ENCODE data around the gene TMPRSS6.

The TMPRSS6 gene

GRCh38 chr22:37058917-37059701, 50.4 kb downstream of the TMPRSS6 start:
- DNase-seq (ENCODE audit: low spot score in 2 of 2): no peak
- in situ Hi-C loops (cut with MboI; ENCODE audit: low sequenced_read_pairs): no loop called here
- Histone ChIP-seq H3K9me3 (no peaks in the 10 kb centered on the region), H3K27me3 (ENCODE audit: low read depth) (no peaks in the 10 kb centered on the region), H3K4me1 (no peaks in the 10 kb centered on the region), H3K36me3 (replicated peaks) (no peaks in the 10 kb centered on the region; the same call in 1 of the 2 replicates), H3K4me3 (no peak overlapping the region)

DNA sequence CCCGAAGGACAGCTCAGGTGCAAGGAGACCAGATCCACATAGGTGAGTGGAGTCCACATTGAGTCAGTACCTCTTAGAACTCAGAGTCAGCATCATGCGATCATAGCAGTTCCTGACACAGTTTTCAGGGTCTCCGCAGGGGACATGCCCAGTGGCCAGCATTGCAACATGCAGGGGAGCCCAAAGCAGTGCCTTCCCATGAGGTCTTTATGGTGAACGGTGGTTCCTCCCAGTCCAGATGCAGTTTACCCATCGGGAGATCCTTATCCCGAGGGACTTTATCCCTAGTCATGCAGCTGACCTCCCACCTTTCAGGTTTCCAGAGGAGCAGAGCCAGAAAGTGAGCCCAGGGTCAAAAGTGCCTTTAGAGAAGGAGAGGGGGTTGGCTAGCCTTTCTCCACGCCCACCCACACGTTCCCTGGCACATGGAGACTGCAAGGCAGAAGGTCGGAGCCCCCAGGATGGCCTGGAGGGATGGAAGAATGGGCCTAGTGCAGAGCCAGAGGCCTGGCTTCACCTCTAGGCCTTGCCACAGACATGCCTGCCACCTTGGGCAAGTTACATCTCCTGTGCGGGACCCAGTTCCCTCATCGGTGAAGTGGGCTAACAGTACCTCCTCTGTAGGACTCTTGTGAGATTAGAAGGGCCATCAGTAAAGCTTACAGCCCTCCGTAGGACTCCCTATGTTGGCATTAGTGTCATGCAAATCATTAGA, 51.6 kb downstream of the TMPRSS6 start:
- Histone ChIP-seq H3K4me3 (no peak overlapping the region), H3K27me3 (ENCODE audit: low read depth) (no peaks in the 10 kb centered on the region), H3K36me3 (replicated peaks) (no peaks in the 10 kb centered on the region; the same call in 1 of the 2 replicates), H3K9me3 (no peaks in the 10 kb centered on the region), H3K4me1 (no peaks in the 10 kb centered on the region)
- in situ Hi-C loops (cut with MboI; ENCODE audit: low sequenced_read_pairs): no loop called here
- no peak for DNase-seq (ENCODE audit: low spot score in 2 of 2)

- Histone ChIP-seq H3K4me1 (no peaks in the 10 kb centered on the region), H3K9me3 (no peaks in the 10 kb centered on the region), H3K27me3 (ENCODE audit: low read depth) (no peaks in the 10 kb centered on the region), H3K36me3 (replicated peaks) (no peaks in the 10 kb centered on the region; the same call in 1 of the 2 replicates), H3K4me3 (no peak overlapping the region)
- DNase-seq (ENCODE audit: low spot score in 2 of 2): no peak
- in situ Hi-C loops (cut with MboI; ENCODE audit: low sequenced_read_pairs): no loop called here
Measured at GRCh38 chr22:37057226-37057625, 52.3 kb downstream of the TMPRSS6 start.

DNA sequence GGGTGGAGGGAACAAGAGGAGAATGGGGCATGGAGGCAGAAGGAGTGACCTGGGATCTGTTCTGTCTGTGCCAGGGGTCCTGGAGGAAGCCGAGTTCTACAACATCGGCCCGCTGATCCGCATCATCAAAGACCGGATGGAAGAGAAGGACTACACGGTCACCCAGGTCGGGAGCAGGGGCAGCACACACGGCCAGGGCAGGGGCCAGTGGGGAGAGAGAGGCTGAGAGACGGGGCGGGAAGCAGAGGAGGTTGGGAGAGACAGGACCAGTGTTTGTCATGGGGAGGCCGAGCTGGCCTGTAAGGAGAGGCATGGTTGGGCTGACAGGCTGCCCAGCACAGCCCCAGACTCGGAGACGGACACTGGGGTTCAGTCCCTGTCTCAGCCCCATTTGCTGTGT, 53.3 kb downstream of the TMPRSS6 start:
- no peak overlapping the region for H3K4me3 ChIP-seq
- H3K4me1 ChIP-seq: no peaks in the 10 kb centered on the region
- no peaks in the 10 kb centered on the region for H3K27me3 ChIP-seq (ENCODE audit: low read depth)
- DNase-seq (ENCODE audit: low spot score in 2 of 2): no peak
- no peaks in the 10 kb centered on the region; the same call in 1 of the 2 replicates for H3K36me3 ChIP-seq (replicated peaks)
- in situ Hi-C loops (cut with MboI; ENCODE audit: low sequenced_read_pairs): no loop called here
- H3K9me3 ChIP-seq: no peaks in the 10 kb centered on the region

DNA sequence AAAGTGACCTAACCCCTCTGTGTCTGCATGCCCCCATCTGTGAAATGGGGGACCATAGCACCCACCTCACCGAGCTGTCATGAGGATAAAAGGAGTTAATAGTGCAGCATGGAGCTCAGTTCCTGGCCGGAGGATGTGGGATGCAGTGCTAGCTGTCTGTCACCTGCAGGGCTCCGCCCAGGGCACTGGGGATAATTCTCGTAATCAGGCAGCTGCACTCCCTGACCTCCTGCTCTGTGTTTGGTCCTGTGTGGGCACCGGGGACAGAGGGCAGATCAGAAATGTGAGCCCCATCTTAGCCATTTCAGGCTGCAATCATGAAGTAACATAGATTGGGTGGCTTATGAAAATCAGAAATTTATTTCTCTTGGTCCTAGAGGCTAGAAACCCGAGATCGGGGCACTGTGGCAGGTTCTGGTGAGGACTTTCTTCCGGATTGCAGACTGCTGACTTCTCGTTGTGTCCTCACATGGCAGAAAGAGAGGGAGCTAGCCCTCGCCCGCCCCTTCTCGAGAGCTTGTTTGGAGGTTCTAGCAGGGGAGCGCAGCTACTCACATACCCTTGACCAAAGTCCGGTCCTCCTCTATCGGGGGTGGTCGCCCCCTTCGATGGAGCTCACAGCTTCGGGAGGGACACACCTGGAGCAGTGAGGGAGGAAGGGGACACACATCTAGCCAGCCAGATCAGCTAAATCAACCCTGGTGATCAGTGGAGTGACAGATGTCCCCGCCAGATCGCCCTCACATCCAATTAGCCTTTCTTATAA, 54.7 kb downstream of the TMPRSS6 start:
- in situ Hi-C loops (cut with MboI; ENCODE audit: low sequenced_read_pairs): no loop called here
- H3K4me1 ChIP-seq: no peaks in the 10 kb centered on the region
- H3K4me3 ChIP-seq: no peak overlapping the region
- H3K36me3 ChIP-seq (replicated peaks): no peaks in the 10 kb centered on the region; the same call in 1 of the 2 replicates
- no peaks in the 10 kb centered on the region for H3K27me3 ChIP-seq (ENCODE audit: low read depth)
- DNase-seq (ENCODE audit: low spot score in 2 of 2): no peak
- H3K9me3 ChIP-seq: no peaks in the 10 kb centered on the region

DNA sequence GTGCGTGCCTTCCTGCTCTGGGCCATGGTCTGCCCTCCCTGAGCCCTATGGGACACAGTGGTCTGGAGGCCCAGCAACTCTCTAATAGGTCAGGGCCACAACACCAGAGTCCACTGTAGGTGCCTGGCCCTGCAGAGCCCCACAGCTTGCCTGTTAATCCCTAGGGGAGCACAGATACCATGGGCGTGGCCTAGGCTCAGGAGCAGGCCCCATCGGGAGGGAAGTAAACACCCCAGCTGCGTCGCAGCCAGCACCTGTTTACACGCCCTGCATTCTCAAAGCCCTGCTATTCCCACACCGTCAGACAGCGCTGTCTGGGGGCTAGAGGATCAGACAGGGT, 55.5 kb downstream of the TMPRSS6 start:
- no peaks in the 10 kb centered on the region for H3K27me3 ChIP-seq (ENCODE audit: low read depth)
- DNase-seq (ENCODE audit: low spot score in 2 of 2): no peak
- H3K4me1 ChIP-seq: no peaks in the 10 kb centered on the region
- H3K9me3 ChIP-seq: no peaks in the 10 kb centered on the region
- no peaks in the 10 kb centered on the region; the same call in 1 of the 2 replicates for H3K36me3 ChIP-seq (replicated peaks)
- in situ Hi-C loops (cut with MboI; ENCODE audit: low sequenced_read_pairs): no loop called here
- no peak overlapping the region for H3K4me3 ChIP-seq

DNA sequence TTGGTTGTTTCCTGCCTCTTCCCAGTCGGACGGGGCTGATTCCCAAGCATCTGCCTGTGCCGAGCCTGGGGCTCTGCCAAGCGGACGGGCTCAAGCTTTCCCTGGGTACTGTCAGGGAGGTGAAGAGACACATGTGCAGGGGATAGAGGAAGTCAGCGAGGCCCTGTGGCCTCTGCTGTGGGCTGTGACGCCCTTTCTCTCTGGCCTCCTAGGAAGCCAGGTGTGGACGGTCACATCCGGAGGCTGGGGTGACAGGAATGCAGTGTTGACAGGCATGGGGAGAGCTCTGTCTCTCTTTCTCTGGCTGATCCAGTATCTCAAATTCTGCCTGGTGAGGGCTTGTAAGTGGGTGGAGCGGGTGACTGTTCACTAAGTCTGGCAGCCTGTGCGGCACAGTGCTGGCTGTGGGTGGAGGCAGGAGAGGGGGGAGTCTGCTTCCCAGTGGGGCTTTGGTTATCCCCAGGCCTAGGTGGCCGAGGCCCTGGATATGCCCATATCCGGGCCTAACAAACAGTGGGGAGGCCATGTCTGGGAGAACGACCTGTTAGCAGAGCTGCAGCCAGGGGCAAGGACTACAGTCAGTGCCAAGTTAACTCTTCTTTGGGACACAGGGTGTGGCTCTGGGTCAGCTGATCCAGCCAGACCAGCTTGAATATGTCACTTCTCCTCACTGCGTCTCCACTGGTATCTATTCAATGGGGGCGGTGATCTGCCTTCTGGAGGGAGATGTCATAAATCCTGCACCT, 56.0 kb downstream of the TMPRSS6 start:
- in situ Hi-C loops (cut with MboI; ENCODE audit: low sequenced_read_pairs): no loop called here
- no peaks in the 10 kb centered on the region; the same call in 1 of the 2 replicates for H3K36me3 ChIP-seq (replicated peaks)
- DNase-seq (ENCODE audit: low spot score in 2 of 2): no peak
- H3K27me3 ChIP-seq (ENCODE audit: low read depth): no peaks in the 10 kb centered on the region
- no peaks in the 10 kb centered on the region for H3K4me1 ChIP-seq
- H3K9me3 ChIP-seq: no peaks in the 10 kb centered on the region
- H3K4me3 ChIP-seq: no peak overlapping the region

GRCh38 chr22:37052386-37053309, 56.9 kb downstream of the TMPRSS6 start:
- H3K4me1 ChIP-seq: no peaks in the 10 kb centered on the region
- peak overlapping the region; percentile 37 for H3K4me3 ChIP-seq
- in situ Hi-C loops (cut with MboI; ENCODE audit: low sequenced_read_pairs): no loop called here
- H3K9me3 ChIP-seq: no peaks in the 10 kb centered on the region
- H3K36me3 ChIP-seq (replicated peaks): no peaks in the 10 kb centered on the region; the same call in 1 of the 2 replicates
- no peak for DNase-seq (ENCODE audit: low spot score in 2 of 2)
- no peaks in the 10 kb centered on the region for H3K27me3 ChIP-seq (ENCODE audit: low read depth)

GRCh38 chr22:37051391-37052385, 57.8 kb downstream of the TMPRSS6 start, which contains the start of gene KCTD17:
Gene KCTD17 (plus strand): TSS chr22:37051742. CDS start chr22:37051761, 19 bp downstream.
- Histone ChIP-seq H3K4me1 (no peaks in the 10 kb centered on the region), H3K9me3 (no peaks in the 10 kb centered on the region), H3K27me3 (ENCODE audit: low read depth) (no peaks in the 10 kb centered on the region), H3K36me3 (replicated peaks) (no peaks in the 10 kb centered on the region), H3K4me3 (peak within 1 kb of the TSS; percentile 37)
- DNase-seq (ENCODE audit: low spot score in 2 of 2): peak; percentile 60 to 81
- in situ Hi-C loops (cut with MboI; ENCODE audit: low sequenced_read_pairs): no loop called here

- in situ Hi-C loops (cut with MboI; ENCODE audit: low sequenced_read_pairs): no loop called here
Measured at GRCh38 chr22:37050913-37051312, 58.6 kb downstream of the TMPRSS6 start.

DNA sequence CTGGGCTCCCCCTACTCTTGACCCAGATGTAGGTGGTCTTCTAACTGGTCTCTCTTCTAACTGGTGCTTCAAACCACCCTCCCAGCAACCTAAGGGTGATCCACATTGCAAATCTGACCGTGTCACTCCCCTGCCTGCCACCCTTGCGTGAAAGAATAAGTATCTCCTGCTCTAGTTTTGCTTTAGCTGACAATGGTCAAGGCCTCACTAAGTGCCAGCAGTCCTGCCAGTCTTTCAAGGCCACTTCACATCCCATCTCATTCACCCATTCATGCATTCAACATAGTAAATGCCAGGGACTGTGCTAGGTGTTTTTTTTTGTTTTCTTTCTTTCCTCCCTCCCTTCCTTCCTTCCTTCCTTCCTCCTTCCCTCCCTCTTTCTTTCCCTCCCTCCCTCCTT, 60.3 kb downstream of the TMPRSS6 start:
- no peak for DNase-seq (ENCODE audit: low spot score in 2 of 2)
- Histone ChIP-seq H3K4me3 (no peak overlapping the region), H3K27me3 (ENCODE audit: low read depth) (no peaks in the 10 kb centered on the region), H3K4me1 (no peaks in the 10 kb centered on the region), H3K36me3 (replicated peaks) (no peaks in the 10 kb centered on the region), H3K9me3 (no peaks in the 10 kb centered on the region)
- in situ Hi-C loops (cut with MboI; ENCODE audit: low sequenced_read_pairs): no loop called here

More at GRCh38 chr22:37050913-37051312, 58.6 kb downstream of the TMPRSS6 start:
- no peak for DNase-seq (ENCODE audit: low spot score in 2 of 2)
- no peaks in the 10 kb centered on the region for H3K36me3 ChIP-seq (replicated peaks)
- no peak overlapping the region for H3K4me3 ChIP-seq
- no peaks in the 10 kb centered on the region for H3K27me3 ChIP-seq (ENCODE audit: low read depth)
- H3K4me1 ChIP-seq: no peaks in the 10 kb centered on the region
- no peaks in the 10 kb centered on the region for H3K9me3 ChIP-seq
